Gastrocnemius medialis (tissue), 4 donors: ENCODE measurements around the gene SPATS2L.
A peak's percentile ranks its signal among the peaks of the same experiment; 100 is the strongest.

ENCODE experiments used
- POLR2A ChIP-seq, 2 donors: fragments of 450-650 bp; IDR thresholded peaks; one replicate each; pipeline ENCODE4 v1.6.1; 2017; ENCODE audit warnings: antibody characterized with exemption in 2 of 2, mild to moderate bottlenecking in 2 of 2, moderate library complexity in 2 of 2
- TF ChIP-seq, protein P1 (sequence below), 5 experiments: fragments of 450-650 bp in 3 of 5; fragments of 200-600 bp in 2 of 5; sonication (generic) in 2 of 5; IDR thresholded peaks in 4 of 5; conservative IDR thresholded peaks in 1 of 5; 1 replicate in 4 of 5; 2 replicates in 1 of 5; pipeline ENCODE4 v1.5.1; 2016 to 2019; ENCODE audit warnings: antibody characterized with exemption in 5 of 5, mild to moderate bottlenecking in 3 of 5, moderate library complexity in 3 of 5

DNA sequence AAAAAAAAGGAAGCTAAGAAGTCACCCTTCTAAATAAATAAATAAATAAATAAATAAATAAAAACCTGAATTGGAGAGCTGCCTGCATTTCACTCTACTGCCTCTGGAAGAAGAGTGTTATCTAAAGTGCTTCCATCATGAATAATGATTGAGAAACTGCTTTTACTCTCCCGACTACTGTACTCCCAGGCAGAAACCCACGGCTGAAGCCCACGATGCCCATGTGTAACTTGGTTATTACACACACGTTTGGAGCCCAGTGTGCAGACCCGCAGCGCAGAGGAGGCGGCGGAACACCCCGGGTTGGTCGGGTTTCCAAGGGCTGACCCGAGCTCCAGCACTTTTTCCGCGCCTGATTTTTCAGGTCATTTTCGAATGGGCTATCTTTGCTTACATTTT is 697 bp upstream of the SPATS2L start:
- TF ChIP-seq, protein P1, sequence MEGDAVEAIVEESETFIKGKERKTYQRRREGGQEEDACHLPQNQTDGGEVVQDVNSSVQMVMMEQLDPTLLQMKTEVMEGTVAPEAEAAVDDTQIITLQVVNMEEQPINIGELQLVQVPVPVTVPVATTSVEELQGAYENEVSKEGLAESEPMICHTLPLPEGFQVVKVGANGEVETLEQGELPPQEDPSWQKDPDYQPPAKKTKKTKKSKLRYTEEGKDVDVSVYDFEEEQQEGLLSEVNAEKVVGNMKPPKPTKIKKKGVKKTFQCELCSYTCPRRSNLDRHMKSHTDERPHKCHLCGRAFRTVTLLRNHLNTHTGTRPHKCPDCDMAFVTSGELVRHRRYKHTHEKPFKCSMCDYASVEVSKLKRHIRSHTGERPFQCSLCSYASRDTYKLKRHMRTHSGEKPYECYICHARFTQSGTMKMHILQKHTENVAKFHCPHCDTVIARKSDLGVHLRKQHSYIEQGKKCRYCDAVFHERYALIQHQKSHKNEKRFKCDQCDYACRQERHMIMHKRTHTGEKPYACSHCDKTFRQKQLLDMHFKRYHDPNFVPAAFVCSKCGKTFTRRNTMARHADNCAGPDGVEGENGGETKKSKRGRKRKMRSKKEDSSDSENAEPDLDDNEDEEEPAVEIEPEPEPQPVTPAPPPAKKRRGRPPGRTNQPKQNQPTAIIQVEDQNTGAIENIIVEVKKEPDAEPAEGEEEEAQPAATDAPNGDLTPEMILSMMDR (IDR thresholded peaks at IDR 0.05 in 4 of 5, conservative IDR thresholded peaks at IDR 0.05 in 1 of 5) = peak in 1 of 5 experiments; percentile 4
- no peak for TF ChIP-seq POLR2A (IDR thresholded peaks at IDR 0.05)
